ENCODE data around the gene TCOF1.

GRCh38 chr5:150444770-150445169 lies 87.3 kb downstream of the TCOF1 start:
- TF ChIP-seq EZH2 (IDR thresholded peaks at IDR 0.05; ENCODE audit: low read depth, unreplicated experiment) (no peak), CTCF (conservative IDR thresholded peaks at IDR 0.05; ENCODE audit: low read depth in 2 of 2) (no peak), CREB1 (CRISPR knock-in tag; IDR thresholded peaks at IDR 0.05; ENCODE audit: low read depth) (no peak), NANOG (IDR thresholded peaks at IDR 0.05; ENCODE audit: borderline replicate concordance) (no peak), JUNB (IDR thresholded peaks at IDR 0.05; ENCODE audit: unreplicated experiment) (no peak)

Data from GM23338 (cell line).